ENCODE data around the gene SCAMP5. TPM values are rescaled to one million over a fixed set of nuclear protein-coding genes. Genes with fewer than 3 reads are reported as not detected.

SCAMP5 gene
- total RNA-seq, 1 donor = 1.1 TPM

DNA sequence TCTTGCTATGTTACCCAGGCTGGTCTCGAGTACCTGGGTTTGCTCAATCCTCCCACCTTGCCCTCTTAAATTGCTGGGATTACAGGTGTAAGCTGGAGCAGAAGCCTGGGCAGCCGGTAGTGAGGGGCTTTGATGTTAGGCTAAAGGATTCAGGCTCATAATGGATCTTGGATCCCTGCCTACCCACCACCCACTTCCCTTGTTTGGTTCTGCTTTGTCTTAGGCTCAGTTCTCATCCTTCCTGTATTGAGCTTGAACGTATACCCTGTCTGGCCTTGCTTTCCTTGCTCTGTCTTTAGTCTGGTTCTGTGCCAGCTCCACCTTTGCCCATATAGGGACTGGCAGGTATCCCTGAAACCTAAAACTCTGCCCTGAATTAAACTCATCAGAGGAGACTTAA, 29.7 kb downstream of the SCAMP5 start:
- no peak for DNase-seq (ENCODE audit: low read depth)
- no peak overlapping the region for H3K4me3 ChIP-seq (ENCODE audit: low read depth, low read length)
- TF ChIP-seq, protein P1, sequence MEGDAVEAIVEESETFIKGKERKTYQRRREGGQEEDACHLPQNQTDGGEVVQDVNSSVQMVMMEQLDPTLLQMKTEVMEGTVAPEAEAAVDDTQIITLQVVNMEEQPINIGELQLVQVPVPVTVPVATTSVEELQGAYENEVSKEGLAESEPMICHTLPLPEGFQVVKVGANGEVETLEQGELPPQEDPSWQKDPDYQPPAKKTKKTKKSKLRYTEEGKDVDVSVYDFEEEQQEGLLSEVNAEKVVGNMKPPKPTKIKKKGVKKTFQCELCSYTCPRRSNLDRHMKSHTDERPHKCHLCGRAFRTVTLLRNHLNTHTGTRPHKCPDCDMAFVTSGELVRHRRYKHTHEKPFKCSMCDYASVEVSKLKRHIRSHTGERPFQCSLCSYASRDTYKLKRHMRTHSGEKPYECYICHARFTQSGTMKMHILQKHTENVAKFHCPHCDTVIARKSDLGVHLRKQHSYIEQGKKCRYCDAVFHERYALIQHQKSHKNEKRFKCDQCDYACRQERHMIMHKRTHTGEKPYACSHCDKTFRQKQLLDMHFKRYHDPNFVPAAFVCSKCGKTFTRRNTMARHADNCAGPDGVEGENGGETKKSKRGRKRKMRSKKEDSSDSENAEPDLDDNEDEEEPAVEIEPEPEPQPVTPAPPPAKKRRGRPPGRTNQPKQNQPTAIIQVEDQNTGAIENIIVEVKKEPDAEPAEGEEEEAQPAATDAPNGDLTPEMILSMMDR (IDR thresholded peaks at IDR 0.05; ENCODE audit: insufficient read depth, low read length) = no peak

DNA sequence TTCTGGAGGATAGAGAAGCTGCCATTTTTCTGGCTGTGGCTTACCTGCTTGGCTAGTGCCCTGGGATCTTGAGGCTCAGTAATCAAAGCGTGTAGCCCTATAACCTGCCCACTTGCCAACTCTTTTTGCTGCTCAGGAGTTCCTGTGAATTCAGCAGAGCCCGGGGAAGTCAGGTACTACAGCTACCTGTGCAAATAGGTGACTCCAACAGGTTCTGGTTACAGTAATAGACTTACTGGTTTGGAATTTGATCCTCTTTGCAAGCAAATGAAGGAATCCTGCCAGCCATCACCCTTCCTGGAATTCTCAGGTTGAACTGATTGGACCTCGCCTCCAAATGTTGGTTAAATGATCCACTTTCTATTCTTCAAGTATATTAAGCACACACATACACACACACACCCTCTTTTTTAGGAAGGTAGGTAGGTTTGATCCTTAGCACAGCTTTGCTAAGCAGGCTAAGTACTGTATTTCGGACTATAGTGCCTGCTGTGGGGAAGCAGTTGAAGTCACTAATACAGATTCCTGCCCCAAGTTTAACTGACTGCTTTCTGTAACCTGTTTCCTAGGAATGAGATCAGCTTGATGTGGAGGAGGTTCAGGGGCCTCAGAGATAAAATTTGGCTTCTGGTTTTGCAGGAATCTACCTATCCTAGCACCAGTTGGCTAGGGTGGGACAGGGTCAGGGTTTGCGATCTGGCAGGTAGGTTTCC, 30.3 kb downstream of the SCAMP5 start:
- no peak for DNase-seq (ENCODE audit: low read depth)
- TF ChIP-seq, protein P1 (IDR thresholded peaks at IDR 0.05; ENCODE audit: insufficient read depth, low read length) = no peak

DNA sequence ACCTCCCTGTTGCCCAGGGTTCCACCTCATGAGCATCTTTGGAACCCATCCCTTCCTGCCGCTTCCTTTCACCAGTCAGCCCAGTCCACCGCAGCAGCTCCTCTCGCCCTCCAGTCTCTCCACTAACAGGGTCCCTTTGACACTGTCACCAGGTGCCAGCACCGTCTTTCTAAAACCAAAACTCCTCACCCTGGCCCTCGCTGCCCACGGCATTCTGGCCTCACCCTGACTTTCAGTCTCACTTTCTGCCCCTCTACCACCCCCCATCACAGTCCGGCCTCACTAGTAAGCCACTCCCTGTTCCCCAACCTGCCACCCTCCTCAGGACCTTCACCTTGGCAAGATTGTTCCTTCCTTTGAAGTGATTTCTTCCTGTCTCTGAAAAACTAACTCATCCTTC, 32.2 kb downstream of the SCAMP5 start:
- no peak overlapping the region for H3K4me3 ChIP-seq (ENCODE audit: low read depth, low read length)
- TF ChIP-seq, protein P1 (IDR thresholded peaks at IDR 0.05; ENCODE audit: insufficient read depth, low read length) = no peak
- DNase-seq (ENCODE audit: low read depth) = no peak

More for the DNA sequence above, 30.3 kb downstream of the SCAMP5 start:
- no peak overlapping the region for H3K4me3 ChIP-seq (ENCODE audit: low read depth, low read length)

DNA sequence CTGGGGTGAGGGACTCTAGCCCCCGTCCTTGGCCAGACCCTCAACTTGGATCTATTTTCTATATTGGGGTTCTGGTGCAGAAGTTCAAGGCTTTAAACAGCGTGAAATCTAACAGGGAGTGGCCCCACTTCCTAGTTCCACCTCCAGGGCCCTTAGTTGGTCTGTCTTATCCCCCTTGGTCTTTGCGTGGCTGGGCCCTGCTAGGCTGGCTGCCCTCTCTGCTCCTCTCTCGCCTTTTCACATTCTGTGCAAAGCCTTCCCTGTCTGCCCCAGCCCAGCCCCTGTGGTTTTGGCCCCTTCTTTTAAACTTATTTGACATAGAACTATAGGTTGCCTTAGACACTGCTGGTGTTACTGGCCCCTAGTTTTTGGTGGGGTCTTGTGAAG, 33.6 kb downstream of the SCAMP5 start:
- H3K4me3 ChIP-seq (ENCODE audit: low read depth, low read length) = no peak overlapping the region
- no peak for DNase-seq (ENCODE audit: low read depth)
- TF ChIP-seq, protein P1 (IDR thresholded peaks at IDR 0.05; ENCODE audit: insufficient read depth, low read length) = no peak

DNA sequence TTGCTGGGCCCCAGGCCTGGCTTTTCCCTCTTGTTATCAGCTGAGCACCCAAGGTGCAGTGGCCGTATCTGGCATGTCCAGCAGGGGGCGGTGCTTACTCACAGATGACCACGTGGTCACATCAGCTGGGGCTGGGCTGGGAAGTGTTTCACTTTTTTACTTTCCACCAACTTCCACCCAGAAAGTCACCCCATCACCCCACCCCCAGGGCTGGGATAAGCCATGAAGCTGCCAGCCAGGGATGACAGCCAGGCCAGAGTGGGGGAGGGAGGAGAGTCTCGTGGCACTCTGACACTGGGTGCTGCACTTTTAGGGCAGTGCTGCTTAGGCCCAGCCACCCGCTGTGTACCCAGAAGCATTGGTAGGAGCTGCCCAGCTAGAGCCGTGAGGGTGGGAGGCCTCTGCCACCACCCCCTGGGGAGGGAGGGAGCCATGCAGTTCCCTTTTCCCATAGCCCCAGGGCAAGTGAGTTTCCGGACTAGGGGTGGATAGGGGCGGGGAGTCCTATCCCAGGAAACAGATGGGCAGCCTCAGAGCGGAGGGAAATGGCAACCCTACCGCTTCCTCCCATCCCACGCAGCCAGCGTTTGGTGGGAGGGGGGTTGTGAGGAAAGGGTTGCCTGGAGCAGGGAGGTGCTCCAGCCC, 34.1 kb downstream of the SCAMP5 start:
- peak overlapping the region; percentile 36 for H3K4me3 ChIP-seq (ENCODE audit: low read depth, low read length)
- peak; percentile 92 for DNase-seq (ENCODE audit: low read depth)
- TF ChIP-seq, protein P1 (IDR thresholded peaks at IDR 0.05; ENCODE audit: insufficient read depth, low read length) = peak; percentile 90

DNA sequence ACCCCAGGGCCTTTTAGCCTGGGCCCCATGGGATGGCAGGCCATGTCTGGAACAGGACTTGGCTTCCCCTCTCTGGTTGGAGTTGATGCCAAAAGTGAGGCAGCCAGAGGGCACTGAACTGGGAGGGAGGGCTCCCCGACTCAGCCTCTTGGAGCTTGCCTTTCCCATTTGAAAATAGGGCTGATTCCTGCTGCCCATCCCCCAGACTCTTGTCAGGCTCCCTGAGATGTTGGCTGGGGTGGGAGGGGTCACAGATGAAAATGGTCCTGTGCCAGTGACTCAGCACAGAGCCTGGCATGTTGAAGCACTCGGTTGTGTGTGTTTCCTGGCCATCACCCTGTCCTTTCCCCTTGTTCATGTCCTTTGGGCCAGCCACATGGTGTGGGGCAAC, 34.7 kb downstream of the SCAMP5 start:
- TF ChIP-seq, protein P1 (IDR thresholded peaks at IDR 0.05; ENCODE audit: insufficient read depth, low read length) = no peak
- peak; percentile 63 for DNase-seq (ENCODE audit: low read depth)
- H3K4me3 ChIP-seq (ENCODE audit: low read depth, low read length) = no peak overlapping the region
